C4-2B (cell line): ENCODE data around the gene PAQR4.
"Not testable (repeated sequence)": the region's sequence is repeated elsewhere in the genome, so short reads cannot be mapped to it uniquely, and the experiment has no call there.

Experiments
- H3K27ac ChIP-seq: fragments of 450-650 bp; 2 replicates; pipeline ENCODE4 v1.5.1; 2017
- ZFX ChIP-seq: fragments of 450-650 bp; IDR thresholded peaks from 2 replicates; pipeline ENCODE4 v1.6.1; 2017
- TF ChIP-seq, protein P1 (sequence below): fragments of 450-650 bp; conservative IDR thresholded peaks from 2 replicates; pipeline ENCODE4 v1.5.1; 2017; ENCODE audit warnings: mild to moderate bottlenecking

PAQR4 gene

DNA sequence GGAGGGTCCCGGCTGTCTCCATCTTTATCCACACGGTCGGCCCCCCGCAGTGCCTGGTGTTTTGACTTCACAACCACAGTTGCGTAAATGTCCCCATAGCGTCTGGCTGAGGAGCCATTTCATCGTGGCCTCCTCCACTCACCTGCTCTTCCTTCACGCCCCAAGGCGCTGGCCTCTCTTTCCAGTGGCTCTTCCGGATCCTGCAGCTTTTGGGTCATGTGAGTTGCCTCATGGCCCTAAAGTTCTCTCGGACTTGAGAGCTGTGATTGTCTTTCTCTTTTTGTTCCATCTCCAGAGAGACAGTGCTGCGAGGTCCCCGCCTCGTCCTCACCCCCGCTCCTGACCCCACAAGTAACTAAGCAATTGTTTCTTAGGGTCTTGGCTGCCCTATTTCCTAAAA is 34.7 kb upstream of the PAQR4 start:
- no peak overlapping the region for H3K27ac ChIP-seq
- TF ChIP-seq ZFX, result no peak

DNA sequence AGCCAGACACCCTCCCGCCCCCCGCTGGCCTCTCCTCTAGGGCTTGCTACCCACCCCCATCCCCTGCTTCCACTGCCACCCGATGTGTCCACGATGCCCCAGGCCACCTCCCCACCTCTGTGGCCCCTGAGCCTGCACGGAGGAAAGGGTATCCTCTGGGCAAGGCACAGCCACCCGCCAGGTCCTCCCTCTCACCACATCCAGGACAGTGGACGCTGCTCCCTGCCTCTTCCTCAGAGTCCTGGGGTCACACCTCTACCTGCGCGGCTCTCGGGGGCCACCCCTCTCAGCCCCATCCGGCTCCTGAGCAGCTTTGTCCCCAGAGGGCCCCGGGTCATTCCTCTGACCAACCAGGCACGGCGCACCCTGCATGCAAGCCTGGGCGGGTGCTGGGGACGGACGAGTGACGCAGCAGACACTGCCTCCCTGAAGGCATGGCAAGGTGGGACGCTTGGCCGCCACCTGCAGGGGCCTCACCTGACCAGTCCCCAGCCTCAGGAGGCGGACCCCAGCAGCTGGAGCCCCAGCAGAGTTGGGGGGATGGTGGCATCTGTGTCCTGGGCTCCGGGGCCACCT is 32.6 kb upstream of the PAQR4 start:
- no peak overlapping the region for H3K27ac ChIP-seq
- TF ChIP-seq ZFX, result no peak
- TF ChIP-seq, protein P1, sequence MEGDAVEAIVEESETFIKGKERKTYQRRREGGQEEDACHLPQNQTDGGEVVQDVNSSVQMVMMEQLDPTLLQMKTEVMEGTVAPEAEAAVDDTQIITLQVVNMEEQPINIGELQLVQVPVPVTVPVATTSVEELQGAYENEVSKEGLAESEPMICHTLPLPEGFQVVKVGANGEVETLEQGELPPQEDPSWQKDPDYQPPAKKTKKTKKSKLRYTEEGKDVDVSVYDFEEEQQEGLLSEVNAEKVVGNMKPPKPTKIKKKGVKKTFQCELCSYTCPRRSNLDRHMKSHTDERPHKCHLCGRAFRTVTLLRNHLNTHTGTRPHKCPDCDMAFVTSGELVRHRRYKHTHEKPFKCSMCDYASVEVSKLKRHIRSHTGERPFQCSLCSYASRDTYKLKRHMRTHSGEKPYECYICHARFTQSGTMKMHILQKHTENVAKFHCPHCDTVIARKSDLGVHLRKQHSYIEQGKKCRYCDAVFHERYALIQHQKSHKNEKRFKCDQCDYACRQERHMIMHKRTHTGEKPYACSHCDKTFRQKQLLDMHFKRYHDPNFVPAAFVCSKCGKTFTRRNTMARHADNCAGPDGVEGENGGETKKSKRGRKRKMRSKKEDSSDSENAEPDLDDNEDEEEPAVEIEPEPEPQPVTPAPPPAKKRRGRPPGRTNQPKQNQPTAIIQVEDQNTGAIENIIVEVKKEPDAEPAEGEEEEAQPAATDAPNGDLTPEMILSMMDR, result no peak

DNA sequence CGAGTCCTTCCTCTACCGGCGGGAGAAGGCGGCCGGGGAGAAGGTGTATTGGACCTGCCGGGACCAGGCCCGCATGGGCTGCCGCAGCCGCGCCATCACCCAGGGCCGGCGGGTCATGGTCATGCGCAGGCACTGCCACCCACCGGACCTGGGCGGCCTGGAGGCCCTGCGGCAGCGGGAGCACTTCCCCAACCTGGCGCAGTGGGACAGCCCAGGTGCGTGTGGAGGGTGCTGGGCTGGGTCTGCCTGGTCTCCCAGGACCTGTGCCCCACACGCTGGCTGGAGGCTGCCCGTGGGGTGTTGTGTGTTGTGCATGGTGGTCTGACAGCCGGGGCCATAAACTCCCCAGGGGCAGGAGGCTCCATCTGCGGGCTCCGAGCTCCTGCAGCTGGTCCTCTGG is 32.0 kb upstream of the PAQR4 start:
- H3K27ac ChIP-seq, result no peak overlapping the region
- no peak for TF ChIP-seq ZFX
- TF ChIP-seq, protein P1, result no peak

DNA sequence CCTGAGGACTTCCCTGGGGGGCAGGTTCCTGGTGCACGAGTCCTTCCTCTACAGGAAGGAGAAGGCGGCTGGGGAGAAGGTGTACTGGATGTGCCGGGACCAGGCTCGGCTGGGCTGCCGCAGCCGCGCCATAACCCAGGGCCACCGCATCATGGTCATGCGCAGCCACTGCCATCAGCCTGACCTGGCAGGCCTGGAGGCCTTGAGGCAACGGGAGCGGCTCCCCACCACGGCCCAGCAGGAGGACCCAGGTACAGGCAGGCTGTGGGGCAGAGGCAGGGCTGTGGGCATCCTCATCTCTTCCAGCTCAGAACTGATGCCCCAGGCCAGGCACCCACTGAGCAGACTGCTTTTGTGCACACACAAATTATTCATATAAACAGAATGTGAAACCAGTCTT is 30.9 kb upstream of the PAQR4 start:
- no peak overlapping the region for H3K27ac ChIP-seq
- TF ChIP-seq, protein P1, result no peak
- TF ChIP-seq ZFX, result no peak

DNA sequence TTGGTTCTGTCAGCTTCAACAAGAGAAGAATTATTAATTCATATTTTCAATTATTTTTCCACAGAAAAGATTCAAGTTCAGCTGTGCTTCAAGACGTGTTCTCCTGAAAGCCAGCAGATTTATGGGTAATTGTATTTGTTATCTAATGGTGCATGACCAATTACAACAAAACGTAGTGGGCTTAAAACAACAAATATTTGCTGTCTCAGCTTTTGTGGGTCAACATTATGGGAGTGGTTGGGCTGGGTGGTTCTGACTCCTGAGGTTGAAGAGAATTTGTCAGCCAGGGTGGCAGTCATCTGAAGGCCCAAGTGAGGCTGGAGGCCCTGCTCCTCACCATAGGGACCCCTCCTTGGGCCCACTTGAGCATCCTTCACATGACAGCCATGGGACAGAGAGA is 29.2 kb upstream of the PAQR4 start:
- no peak overlapping the region for H3K27ac ChIP-seq
- TF ChIP-seq ZFX, result no peak
- TF ChIP-seq, protein P1, result no peak

DNA sequence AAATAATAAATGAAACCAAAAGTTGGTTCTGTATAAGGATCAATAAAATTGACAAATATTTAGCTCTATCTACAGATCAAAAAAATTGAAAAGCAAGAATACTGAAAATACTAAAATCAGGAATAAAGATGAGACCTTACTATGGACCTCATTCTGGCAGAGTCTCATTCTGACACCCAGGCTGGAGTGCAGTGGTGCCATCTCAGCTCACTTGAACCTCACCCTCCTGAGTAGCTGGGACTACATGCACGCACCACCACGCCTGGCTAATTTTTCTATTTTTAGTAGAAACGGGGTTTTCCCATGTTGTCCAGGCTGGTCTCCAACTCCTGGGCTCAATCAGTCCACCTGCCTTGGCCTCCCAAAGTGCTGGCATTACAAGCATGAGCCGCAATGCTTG is 27.1 kb upstream of the PAQR4 start:
- TF ChIP-seq ZFX, result no peak
- TF ChIP-seq, protein P1, result no peak
- no peak overlapping the region for H3K27ac ChIP-seq

DNA sequence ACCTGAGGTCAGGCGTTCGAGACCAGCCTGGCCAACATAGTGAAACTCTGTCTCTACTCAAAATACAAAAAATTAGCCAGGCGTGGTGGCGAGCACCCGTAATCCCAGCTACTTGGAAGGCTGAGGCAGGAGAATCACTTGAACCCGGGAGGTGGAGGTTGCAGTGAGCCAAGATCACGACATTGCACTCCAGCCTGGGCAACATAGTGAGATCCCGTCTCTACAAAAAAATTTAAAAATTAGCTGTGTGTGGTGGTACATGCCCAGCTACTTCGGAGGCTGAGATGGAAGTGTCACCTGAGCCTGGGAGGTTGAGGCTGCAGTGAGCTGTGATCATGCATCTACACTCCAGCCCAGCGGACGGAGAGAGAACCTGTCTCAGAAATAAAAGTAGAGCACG is 25.4 kb upstream of the PAQR4 start:
- H3K27ac ChIP-seq, result not testable (repeated sequence)

DNA sequence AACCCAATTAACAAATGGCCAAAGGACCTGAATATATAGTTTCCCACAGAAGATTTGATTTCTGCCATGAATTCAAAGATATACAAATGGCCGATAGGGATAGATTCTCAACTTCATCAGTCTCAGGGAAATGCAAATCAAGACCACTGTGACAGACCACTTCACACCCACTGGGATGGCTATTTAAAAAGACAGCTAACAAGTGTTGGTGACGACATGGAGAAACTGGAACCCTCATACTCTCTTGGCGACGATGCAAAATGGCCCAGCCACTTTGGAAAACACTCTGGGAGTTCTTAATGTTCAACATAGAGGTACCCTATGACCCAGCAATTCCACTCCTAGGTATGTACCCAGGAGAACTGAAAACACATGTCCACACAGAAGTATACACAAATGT is 22.5 kb upstream of the PAQR4 start:
- H3K27ac ChIP-seq, result no peak overlapping the region
- no peak for TF ChIP-seq ZFX
- TF ChIP-seq, protein P1, result no peak
